Keratinocyte (primary cell): ENCODE measurements around the gene HERC3.

Experiments
- CTCF ChIP-seq, 3 experiments: IDR thresholded peaks in 1 of 3; conservative IDR thresholded peaks in 1 of 3; optimal IDR thresholded peaks in 1 of 3; 2 replicates in 2 of 3; 3 replicates in 1 of 3; pipeline versions ENCODE3 to v1.5.1; 2011; ENCODE audit warnings: low read length in 3 of 3, mild to moderate bottlenecking in 3 of 3, moderate library complexity in 2 of 3, control low read depth in 1 of 3, inconsistent platforms in 1 of 3; ENCODE audit not compliant: insufficient read depth in 2 of 3; ENCODE audit errors: extremely low read depth in 1 of 3
- EZH2 ChIP-seq: IDR thresholded peaks from one replicate; pipeline ENCODE4 v1.6.1; 2012; ENCODE audit warnings: inconsistent platforms, mild to moderate bottlenecking, low read length, moderate library complexity

- no peak for TF ChIP-seq EZH2
- TF ChIP-seq CTCF (optimal IDR thresholded peaks at IDR 0.05 in 1 of 3, IDR thresholded peaks at IDR 0.05 in 1 of 3, conservative IDR thresholded peaks at IDR 0.05 in 1 of 3; ENCODE audit: extremely low read depth in 1 of 3, insufficient read depth in 2 of 3, low read length in 3 of 3) = no peak
Measured at GRCh38 chr4:88597970-88598660, 5.8 kb downstream of the HERC3 start.
